ENCODE measurements around the gene DLG2.

DLG2 gene

GRCh38 chr11:84398017-84398626, 1229.0 kb downstream of the DLG2 start:
- Histone ChIP-seq H3K27me3 (no peaks in the 10 kb centered on the region), H3K36me3 (no peaks in the 10 kb centered on the region), H3K4me1 (ENCODE audit: control insufficient read depth in 1 of 2, insufficient read depth in 1 of 2, low read depth in 1 of 2, low read length in 1 of 2) (no peaks in the 10 kb centered on the region), H3K27ac (no peak overlapping the region), H3K9me3 (no peaks in the 10 kb centered on the region), H3K4me3 (ENCODE audit: low read depth in 1 of 2, low read length in 1 of 2) (no peak overlapping the region)
- TF ChIP-seq, protein P1, sequence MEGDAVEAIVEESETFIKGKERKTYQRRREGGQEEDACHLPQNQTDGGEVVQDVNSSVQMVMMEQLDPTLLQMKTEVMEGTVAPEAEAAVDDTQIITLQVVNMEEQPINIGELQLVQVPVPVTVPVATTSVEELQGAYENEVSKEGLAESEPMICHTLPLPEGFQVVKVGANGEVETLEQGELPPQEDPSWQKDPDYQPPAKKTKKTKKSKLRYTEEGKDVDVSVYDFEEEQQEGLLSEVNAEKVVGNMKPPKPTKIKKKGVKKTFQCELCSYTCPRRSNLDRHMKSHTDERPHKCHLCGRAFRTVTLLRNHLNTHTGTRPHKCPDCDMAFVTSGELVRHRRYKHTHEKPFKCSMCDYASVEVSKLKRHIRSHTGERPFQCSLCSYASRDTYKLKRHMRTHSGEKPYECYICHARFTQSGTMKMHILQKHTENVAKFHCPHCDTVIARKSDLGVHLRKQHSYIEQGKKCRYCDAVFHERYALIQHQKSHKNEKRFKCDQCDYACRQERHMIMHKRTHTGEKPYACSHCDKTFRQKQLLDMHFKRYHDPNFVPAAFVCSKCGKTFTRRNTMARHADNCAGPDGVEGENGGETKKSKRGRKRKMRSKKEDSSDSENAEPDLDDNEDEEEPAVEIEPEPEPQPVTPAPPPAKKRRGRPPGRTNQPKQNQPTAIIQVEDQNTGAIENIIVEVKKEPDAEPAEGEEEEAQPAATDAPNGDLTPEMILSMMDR (IDR thresholded peaks at IDR 0.05): no peak

GRCh38 chr11:84396521-84396920, 1230.6 kb downstream of the DLG2 start:
- TF ChIP-seq, protein P1 (IDR thresholded peaks at IDR 0.05): no peak

GRCh38 chr11:84390441-84391078, 1236.6 kb downstream of the DLG2 start:
- H3K27me3 ChIP-seq: no peaks in the 10 kb centered on the region
- H3K4me3 ChIP-seq (ENCODE audit: low read depth in 1 of 2, low read length in 1 of 2): no peak overlapping the region
- no peaks in the 10 kb centered on the region for H3K36me3 ChIP-seq
- H3K27ac ChIP-seq: no peak overlapping the region
- no peaks in the 10 kb centered on the region for H3K4me1 ChIP-seq (ENCODE audit: control insufficient read depth in 1 of 2, insufficient read depth in 1 of 2, low read depth in 1 of 2, low read length in 1 of 2)
- no peaks in the 10 kb centered on the region for H3K9me3 ChIP-seq
- TF ChIP-seq, protein P1 (IDR thresholded peaks at IDR 0.05): no peak

More at GRCh38 chr11:84396521-84396920, 1230.6 kb downstream of the DLG2 start:
- no peaks in the 10 kb centered on the region for H3K27me3 ChIP-seq
- H3K36me3 ChIP-seq: no peaks in the 10 kb centered on the region
- no peaks in the 10 kb centered on the region for H3K9me3 ChIP-seq
- no peak overlapping the region for H3K4me3 ChIP-seq (ENCODE audit: low read depth in 1 of 2, low read length in 1 of 2)
- H3K4me1 ChIP-seq (ENCODE audit: control insufficient read depth in 1 of 2, insufficient read depth in 1 of 2, low read depth in 1 of 2, low read length in 1 of 2): no peaks in the 10 kb centered on the region
- H3K27ac ChIP-seq: no peak overlapping the region

- no peak overlapping the region for H3K4me3 ChIP-seq (ENCODE audit: low read depth in 1 of 2, low read length in 1 of 2)
- no peak overlapping the region for H3K27ac ChIP-seq
- no peaks in the 10 kb centered on the region for H3K27me3 ChIP-seq
- H3K36me3 ChIP-seq: no peaks in the 10 kb centered on the region
- H3K4me1 ChIP-seq (ENCODE audit: control insufficient read depth in 1 of 2, insufficient read depth in 1 of 2, low read depth in 1 of 2, low read length in 1 of 2): no peaks in the 10 kb centered on the region
- H3K9me3 ChIP-seq: no peaks in the 10 kb centered on the region
- TF ChIP-seq, protein P1 (IDR thresholded peaks at IDR 0.05): no peak
Measured at GRCh38 chr11:84389696-84390095, 1237.4 kb downstream of the DLG2 start.

DNA sequence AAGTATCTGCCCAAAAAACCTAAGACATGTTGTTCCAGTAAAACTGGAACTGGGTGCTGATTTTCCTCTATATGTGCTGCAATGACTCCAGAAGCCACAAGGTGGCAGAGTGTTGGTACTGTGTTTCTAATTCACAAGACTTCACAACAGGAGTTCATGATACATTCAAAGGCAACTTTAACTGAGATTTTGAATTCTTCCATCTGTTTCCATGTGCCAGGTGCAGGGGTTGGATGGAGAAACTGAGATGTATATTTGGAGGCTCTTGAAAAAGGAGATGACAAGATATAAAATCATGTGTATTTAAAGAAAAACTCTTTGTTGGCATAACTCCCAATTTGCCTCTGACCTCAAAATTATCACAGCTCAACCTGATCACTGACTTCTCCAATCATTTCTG, 1242.4 kb downstream of the DLG2 start:
- no peaks in the 10 kb centered on the region for H3K9me3 ChIP-seq

More for the DNA sequence above, 1242.4 kb downstream of the DLG2 start:
- no peaks in the 10 kb centered on the region for H3K27me3 ChIP-seq
- no peaks in the 10 kb centered on the region for H3K4me1 ChIP-seq (ENCODE audit: control insufficient read depth in 1 of 2, insufficient read depth in 1 of 2, low read depth in 1 of 2, low read length in 1 of 2)
- TF ChIP-seq, protein P1 (IDR thresholded peaks at IDR 0.05): no peak
- no peak overlapping the region for H3K27ac ChIP-seq
- no peaks in the 10 kb centered on the region for H3K36me3 ChIP-seq
- no peak overlapping the region for H3K4me3 ChIP-seq (ENCODE audit: low read depth in 1 of 2, low read length in 1 of 2)

Data from neutrophil (primary cell).